GM10847 (cell line): ENCODE results near the gene DOCK10.

Source experiments
- POLR2A ChIP-seq: IDR thresholded peaks from 2 replicates; pipeline ENCODE4 v1.6.1; 2011; ENCODE audit not compliant: insufficient read length; ENCODE audit errors: extremely low read depth

DOCK10 gene

DNA sequence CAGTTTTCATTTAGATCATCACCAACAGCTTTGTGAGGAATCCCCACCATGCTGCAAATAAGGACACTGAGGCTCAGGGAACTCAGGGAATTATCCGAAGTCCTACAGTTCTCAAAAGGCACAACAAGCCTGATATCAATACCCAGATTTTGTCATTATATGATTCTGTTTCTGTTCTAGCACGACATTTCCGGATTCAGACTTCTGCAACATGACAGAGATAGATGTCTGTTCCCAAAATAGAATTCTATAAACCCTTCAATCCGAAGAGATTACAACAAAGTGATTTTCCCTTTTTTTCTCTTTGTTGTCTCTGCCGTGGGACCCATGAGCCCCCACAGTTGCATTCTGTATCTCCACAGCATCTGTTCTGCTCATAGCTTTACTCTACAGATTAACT lies 72.0 kb downstream of the DOCK10 start:
- TF ChIP-seq POLR2A, result no peak

DNA sequence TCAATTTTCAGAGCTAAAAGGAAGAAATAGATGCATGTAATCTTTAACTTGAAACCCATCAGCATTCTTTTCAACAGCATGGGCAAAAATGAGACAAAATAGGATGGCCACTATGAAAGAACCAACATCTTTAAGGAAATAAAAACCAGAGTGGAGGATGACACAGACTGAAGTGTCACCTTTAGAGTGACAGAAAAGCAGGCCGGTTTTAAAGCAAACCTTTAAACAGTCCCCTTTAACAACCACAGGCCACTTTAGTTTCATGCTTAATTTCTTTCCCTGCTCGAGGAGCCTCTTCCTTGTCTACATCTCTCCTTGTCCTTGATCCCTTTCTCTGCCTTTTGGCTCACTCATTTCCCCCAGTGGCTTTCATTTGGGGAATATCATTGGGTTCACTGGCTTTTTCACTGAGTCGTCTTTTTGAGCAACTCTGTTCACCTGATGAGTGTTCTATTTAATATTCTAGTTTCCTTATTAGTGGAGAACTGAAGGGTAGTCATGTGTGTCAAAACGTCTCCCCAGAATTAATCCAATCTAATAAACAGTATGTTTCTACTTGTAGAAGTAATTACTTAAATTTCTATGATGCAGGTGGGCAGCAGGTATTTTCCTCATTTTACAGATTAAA lies 72.5 kb downstream of the DOCK10 start:
- TF ChIP-seq POLR2A, result no peak

DNA sequence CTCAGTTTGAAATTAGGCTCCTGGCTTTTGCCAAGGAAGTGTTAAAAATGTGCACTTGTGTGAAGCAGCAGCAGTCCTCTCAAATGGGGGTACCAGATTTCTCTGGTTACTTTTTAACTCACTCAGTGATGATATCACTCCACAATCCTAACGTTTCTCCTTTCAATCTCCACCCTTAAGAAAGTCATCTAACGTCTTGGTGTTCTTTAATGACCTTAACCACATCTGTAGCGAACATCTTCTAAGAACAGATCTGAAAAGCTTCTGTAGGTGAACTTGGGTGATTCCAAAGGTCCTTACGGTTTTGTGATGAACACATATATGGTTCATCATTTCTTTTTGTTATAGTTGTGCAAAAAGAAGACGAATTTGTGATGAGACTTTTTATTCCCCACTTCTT lies 73.2 kb downstream of the DOCK10 start:
- TF ChIP-seq POLR2A, result no peak

DNA sequence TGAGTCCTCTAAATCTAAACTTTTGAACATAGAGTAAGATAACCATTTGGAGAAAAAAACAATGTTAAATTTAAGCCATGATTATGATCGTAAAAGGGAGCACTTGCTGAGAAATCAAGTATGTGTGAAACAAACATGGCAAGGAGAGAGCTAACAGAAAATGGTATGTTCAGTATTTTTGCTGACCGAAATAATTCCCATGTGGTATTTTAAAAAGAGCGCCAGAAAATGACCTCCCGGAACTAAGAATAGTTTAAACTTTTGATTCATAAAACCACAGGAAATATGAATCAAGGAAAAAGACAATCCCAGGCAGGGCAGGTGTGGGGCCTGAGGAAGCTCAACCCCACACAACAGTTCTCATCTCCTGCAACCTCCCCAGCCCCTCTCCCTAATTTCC lies 74.2 kb downstream of the DOCK10 start:
- no peak for TF ChIP-seq POLR2A

DNA sequence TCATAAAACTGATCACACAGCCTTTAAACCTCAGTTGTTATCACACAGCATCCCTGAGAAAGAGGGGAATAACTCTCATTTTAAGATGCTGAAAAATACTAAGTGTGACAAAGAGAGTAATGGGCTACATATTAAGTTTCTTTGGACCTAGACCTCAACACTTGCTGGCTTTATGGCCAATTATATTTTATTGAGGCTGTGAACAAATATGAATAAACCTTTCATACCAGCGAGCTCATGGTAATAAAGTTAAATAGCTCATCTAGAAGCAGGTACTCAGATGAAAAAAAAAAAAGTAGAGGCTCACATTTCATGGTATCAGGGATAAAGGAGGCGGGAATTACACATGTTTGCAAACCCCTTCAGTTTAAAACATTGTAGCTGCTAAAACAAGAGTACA lies 75.7 kb downstream of the DOCK10 start:
- no peak for TF ChIP-seq POLR2A

DNA sequence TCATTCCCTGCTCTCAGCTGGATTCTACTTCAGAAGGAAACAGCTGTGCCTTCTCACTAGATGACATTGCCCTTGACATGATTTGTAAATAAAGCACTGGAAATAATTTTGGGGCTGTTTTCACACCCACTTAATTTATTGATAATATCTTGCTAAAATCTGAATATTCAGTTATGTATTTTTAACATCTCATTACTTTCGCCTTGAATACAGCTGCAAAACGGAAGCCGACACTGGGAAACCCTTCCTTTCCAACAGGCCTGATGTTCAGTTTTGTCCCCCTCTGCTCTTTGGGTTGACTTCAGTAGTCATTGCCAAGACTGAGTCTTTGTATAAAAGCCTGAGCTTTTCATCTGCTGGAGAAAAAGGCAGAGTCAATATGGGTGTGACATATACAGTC lies 82.7 kb downstream of the DOCK10 start:
- TF ChIP-seq POLR2A, result no peak

DNA sequence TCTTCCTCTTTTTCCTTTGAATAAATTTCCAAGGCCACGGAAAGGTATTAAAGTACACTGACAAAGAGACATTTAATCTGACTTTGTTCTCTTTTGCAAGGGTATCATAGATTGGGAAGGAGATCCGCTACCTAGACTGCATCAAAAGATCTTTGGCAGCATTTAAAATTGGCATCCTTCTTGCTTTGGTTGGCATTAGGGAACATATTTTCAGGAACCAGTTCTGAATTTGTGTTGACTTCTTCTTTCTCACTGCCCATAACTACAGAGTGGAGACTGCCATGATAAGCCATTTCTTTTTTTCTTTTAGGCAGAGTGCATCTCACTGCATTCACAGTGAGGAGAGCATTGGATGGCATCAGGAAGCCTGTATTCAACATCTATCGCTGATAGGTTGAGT lies 83.4 kb downstream of the DOCK10 start:
- TF ChIP-seq POLR2A, result no peak

DNA sequence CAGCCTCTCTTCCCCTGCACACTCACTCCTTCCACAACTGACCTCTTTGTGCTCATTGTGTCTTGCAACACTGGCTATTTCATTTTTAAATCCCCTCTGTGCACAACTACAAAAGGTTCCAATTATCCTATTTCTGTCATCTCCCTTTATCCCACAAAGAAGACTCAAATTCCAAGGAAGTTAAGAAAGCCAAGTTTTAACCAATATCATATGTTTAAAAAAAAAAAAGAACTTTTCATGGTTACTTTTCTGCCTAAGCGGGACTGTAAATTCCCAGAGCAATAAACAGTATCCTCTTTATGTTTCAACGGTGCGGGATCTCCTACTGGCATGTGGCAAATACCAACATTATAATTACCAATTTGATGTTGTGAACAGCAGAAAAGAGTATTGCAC lies 83.8 kb downstream of the DOCK10 start:
- no peak for TF ChIP-seq POLR2A

DNA sequence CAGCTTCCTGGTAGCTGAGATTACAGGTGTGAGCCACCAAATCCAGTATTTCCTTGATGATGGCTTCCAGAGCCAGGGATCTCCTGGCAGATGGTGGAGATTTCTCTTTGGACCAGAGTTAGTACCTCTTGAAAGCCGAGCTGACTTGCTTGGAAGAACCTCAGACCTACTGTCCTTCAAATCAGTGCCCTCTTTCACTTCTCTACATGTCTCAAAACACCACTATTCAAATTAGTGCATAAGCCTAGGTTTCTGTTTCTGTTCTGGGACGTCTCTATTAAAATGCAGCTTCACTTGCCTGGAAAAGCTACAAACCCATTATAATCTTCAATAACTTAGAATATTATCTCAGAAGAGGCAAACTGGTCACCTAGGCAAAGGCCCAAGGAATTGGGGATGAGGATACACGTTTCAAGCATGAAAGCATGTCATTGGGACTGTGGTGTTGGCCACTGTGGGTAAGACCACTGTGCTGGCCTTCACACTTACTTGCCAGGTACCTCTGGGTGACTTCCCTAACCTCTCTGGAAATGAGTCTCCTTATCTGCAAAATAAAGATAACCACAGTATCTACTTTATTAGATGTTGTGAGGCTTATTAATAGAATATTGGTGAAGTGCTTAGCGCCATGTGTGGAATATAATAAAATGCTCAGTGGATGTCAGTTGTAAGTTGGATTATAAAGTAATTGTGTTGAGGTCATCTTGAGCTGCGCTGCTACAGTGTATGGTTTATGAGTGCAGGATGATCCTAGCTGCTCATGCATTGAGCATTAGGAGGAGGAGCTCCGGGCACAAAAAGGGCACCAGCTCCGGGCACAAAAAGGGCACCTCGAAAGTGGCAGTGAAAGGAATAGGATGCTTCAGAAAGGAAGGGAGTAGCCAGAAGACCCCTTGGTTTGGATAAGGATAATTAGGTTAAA lies 84.5 kb downstream of the DOCK10 start:
- no peak for TF ChIP-seq POLR2A

DNA sequence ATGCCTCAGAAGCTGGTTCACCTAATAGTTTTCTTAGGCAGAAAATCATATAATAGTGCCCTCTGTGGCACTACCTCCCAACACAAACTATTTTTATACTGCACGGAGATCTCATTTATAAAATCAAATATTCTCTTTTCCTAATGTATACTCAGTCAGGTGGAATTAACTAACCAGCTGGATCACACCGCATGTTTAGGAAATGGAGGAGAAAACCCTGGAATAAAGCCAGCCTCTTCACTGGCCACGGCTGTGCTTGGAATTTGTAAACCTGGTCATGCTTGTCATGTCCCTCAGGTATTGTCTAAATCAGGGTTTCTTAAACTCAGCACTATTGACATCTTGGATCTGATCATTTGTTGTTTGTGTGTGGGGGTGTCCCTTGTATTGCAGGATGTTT lies 85.6 kb downstream of the DOCK10 start:
- no peak for TF ChIP-seq POLR2A

DNA sequence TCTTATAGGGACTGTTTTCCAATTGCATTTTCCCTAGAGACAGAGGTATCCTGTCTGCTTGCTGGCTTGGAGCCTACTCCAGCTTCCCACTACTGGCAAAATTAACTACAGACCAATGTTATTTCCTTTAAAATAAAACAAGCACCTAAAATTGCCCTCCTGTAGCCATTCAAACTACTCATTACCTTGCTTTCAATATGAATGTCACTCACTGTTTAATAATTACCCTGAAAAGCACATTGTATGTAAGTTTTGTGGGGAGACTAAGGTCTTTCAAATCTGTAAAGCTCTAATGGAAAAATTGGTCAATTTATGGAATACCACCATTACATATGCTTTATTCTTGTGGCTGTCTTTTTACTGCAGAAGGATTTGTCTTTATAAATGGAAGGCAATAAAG lies 87.3 kb downstream of the DOCK10 start:
- TF ChIP-seq POLR2A, result no peak

DNA sequence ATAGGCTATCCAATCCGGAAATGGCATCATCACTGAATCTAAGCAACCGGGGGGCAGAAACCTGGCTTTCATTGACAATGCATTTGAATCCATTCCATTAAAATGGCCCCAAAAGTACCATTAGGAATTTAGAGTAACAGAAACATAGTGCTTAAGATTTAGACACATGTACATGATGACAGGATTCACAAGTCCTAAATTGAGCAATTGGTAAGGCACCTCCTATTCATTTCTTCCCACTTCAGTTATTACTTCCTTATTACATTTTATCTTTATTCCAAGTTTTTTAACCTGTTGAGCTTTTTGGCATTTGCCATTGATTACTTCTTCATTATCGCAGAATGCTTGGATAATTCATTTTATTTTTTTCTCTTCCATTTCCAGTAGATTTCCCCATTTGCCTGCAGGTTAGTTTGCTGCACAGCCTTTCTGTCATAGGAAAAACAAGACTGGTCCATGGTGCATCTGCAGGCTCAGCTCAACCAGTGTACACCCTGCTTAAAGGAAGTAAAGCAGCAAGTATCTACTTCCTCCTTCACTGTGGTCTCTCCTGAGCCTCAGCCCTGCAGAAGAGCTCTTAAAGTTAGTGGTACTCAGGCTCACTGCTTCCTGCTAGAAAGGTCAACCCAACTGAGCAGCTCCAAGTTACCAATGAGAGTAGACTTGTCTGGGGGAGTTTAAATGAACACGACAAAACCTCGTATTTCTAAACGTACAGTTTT lies 89.2 kb downstream of the DOCK10 start:
- TF ChIP-seq POLR2A, result no peak

DNA sequence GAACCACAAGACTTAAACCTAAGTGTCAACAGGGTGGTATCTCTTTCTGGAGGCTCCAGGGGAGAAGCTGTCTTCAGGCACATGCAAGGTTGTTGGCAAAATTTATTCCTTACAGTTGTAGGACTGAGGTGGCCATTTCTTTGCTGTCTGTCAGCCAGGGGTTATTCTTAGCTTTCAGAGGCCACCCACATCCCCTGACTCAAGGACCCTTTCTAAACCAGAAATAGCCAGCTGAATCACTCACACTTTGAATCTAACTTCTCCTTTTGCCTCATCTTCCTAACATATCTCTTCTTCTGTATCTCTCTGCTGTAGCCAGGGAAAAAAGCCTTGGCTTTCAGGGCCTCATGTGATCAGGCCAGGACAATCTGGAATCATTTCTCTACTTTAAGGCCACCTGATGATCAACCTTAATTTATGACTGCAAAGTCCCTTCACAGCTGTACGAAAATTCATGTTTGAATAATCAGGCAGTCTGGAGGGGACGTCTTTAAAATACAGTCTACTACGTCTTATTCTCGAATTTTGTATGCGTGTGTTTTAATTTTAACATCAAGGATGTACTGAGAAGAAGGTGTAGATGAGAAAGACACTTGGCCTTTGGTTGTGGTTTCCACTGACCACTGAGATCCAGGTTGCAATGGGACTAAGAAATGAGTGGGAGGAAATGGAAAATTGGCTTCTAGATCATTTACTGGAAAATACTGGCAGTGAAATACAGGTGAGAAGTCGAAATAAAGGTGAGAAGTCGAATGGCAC lies 90.4 kb downstream of the DOCK10 start:
- no peak for TF ChIP-seq POLR2A

DNA sequence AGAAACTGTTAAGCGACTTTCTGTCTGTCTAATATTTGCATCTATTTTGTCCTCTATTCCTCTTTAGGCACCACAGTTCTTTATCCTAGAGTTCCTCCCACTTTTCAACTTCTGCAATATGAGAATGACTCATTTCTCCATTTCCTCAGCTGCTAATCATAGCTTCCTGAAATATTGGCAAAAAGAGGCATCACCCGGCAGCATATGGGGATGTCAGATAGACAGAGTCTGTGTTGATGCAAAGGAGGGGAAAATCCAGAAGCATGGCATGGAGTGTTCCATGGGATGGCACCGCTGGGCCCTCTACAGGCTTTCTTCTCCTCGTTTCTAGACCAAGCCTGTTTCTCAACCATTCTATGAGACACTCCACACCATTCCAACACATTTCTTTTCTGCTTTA lies 93.4 kb downstream of the DOCK10 start:
- TF ChIP-seq POLR2A, result no peak

DNA sequence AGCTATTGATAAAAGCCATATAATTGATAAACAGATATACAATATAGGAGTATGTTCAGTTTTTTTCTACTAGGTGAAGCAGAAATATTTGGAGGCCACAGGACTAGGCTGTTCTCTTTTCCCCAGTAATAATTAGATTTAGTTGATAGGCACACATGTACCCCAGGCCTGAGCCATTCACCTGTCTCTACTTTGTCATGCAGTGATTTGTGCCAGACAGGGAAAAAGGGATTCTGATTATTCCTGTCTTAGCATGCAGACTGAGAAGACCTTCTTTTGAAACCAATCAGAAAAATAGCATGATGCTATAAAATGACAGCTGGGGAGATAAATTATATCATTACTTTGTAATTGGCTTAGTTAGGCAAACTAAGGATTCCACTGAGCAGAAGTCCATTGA lies 94.3 kb downstream of the DOCK10 start:
- no peak for TF ChIP-seq POLR2A

DNA sequence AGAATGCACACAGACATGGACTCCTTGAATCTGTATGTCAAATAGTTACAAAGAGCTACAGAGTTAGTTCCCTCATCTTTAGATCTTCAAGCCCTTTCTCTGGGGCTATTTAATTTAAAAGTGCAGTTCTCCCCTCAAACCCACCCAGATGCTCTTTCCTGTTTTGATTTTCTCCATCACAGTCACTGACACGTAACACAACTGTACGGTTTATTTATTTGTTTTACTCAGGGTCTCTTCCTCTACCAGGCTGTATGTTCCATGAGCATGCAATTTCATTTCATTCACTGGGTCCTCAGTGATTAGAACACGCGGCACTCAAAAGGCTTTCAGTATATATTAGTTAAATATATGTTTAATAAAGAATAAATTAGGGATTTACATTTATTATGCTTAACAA lies 94.7 kb downstream of the DOCK10 start:
- no peak for TF ChIP-seq POLR2A

DNA sequence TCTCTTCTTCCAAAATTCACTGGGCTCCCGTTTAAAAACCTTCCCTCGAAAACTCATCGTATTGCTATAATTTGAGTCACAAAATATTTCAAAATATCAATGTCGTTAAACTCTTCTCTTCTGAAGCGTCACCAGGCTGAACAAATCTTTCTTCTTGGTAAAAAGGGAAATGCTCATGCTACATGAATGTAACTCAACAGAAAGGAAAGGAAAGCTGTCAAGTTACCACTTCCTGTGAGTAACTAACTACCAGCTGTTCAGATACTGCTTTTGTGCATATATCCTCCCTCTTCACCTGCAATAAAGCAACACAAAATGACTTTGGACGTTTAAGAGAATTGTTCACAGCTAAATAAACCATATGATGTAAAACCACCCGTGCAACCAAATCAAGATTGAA lies 95.4 kb downstream of the DOCK10 start:
- no peak for TF ChIP-seq POLR2A
